Activated T-cell treated with anti-CD3 and anti-CD28 coated beads for 48 hours (primary cell): ENCODE results near the gene MVB12B.

Experiments
- DNase-seq: peaks from one replicate; pipeline ENCODE4 v3.0.0-alpha.2; 2020; ENCODE audit warnings: low read depth

MVB12B gene

DNA sequence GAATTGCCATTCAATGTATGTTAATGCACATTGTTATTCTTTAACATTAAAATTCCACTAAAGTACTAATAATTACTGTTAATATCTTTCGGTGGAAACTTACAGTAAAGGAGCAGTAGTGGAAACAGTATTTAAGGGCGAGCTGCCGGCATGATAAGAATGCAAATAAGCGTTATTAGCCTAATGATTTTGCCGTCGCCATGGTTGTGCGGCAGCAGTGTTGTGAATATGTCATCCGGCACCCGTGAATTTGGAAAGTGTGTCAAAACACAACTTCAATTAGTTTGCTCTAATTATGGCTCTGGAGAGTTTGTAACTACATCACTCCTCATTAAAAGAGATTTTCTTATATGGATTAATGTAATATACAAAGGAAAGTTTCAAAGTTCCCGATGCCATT lies 81.4 kb downstream of the MVB12B start:
- DNase-seq: no peak

DNA sequence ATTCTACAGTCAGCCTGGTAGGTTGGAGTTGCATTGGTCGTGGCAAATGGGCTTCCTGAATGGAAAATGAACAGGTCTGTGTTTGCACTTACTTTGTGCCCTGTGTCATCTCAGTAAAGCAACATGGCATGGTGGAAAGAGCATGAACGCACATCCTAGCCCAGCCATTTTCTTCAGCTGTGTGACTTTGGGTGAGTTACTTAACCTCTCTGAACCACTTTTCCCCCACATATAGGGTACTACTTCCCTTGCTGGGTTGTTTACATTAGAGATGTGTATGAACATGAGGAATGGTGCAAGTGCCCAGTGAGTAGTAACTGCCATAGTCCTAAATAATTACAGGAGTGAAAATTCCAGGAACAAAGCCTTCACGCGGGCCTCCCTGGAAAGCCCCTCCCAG lies 83.6 kb downstream of the MVB12B start:
- no peak for DNase-seq

DNA sequence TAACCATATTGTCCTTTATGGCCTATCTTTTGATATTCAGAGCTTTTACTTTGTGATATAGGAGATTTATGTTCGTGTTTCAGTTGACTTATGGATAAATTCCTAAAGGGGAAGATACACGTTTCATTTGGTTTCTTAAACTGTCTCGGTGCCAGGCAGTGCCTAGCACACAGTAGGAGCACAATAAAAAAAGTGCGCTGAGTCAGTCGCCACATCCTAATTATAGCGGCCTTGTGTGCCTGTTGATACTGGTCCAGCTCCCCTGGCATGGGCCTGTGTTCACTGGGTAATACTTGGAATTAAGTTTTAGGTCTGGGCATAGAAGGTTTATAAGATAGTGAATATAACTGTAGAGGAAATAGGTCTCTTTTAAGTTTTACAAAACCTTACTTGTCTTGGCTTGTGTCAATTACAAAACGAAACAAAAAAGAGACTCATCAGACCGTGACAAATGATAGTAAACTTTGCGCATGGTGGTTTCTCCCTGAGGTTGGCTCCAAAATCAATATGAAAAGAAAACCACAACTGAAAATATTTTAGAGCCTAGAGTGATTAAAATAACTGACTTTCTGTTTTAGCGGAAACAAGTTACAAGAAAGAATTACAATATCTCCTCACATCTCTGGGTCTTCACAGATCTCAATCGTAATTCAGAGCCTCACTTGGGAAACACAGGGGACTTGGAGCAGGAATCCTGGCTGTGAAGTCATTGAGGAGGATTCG lies 84.8 kb downstream of the MVB12B start:
- no peak for DNase-seq

DNA sequence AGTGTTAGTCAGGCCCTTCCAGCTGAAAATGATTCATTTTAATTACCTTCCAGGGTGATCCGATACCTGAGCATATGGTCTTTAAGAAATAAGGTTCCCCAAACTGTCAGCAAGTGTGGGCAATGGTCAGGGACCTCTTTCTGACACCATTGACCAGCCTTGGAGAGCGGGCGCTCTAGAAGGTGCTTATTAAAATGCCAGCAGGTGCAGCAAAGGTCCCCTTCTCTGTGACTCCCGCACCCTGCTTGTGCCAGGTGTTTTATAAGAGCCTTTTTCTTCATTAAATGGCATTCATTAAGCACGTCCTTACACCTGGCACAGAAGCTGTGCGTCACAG lies 85.3 kb downstream of the MVB12B start:
- DNase-seq: no peak

DNA sequence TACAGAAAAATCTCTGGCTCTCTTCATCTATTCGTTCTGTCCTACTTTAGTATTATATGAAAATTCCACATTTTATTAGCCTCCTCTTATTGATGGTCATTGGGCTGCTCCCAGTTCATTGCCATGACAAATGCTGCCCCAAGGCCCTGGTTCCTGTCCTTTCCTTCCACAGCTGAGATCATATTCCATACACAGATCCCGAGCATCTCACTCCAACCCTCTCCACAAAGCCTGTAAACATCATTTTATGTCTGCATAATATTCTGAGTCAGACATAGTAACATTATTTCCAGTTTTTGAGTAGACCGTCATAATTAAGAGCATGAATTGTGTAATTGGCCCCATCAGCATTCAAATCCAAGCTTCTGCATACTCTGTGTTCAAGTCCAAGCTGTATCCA lies 86.3 kb downstream of the MVB12B start:
- no peak for DNase-seq

DNA sequence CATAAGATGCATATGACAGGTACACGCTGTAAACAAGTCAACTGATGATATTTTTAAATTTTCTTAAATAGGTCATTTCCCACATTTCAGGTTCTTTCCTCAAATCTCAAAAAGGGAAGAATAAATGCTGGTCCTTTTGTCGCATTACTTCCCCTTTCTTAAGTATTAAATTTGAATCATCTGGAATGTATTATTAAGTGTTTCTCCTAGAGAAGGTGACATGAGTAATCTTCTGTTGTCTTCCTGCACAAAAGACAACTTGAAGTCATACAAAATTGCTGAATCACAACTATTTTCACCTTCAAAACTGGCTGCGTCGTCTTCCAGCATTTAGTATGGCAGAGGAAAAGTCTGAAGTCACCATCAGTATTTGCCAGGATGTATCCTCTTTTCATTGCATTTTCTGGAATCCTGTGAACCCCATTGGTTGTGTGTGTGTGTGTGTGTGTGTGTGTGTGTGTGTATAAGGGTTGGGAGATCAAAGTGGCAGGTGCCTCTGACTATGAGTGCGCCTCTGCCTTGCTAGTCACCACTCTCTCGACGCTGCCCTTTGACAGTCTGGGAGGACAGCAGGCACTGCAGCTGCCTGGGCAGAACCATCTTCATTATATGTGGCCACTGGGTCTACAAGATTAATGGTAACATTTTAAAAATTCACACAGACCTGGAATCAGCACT lies 86.9 kb downstream of the MVB12B start:
- DNase-seq: no peak

DNA sequence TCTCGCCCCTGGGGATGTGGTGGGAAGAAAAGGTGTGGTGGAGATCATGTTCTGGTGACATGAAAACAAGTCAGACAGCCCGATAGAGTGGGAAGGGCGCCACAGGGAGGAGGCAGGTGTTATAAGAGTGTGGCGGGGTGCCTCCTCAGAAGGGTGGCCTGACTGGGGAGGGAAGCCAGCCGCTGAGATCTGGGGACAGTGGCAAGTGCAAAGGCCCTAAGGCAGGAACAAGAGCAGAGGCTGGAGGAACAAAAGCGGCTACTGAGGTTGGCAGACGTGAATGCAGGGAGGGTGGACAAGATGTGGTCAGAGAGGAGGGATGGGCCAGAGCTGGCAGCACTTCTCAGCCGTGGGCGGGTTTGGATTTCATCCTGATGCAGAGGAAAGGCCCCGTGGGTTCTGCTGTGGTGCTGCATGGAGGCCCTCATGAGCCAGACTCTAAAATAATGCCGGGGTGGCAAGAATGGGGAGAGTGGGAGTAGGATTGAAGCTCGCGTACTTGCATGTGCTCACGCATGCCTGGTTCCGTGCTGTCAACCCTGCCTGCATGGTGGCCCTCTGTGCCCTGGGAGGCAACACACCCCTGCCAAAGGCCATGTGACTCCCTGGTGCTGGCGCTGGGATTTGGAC lies 89.2 kb downstream of the MVB12B start:
- no peak for DNase-seq

DNA sequence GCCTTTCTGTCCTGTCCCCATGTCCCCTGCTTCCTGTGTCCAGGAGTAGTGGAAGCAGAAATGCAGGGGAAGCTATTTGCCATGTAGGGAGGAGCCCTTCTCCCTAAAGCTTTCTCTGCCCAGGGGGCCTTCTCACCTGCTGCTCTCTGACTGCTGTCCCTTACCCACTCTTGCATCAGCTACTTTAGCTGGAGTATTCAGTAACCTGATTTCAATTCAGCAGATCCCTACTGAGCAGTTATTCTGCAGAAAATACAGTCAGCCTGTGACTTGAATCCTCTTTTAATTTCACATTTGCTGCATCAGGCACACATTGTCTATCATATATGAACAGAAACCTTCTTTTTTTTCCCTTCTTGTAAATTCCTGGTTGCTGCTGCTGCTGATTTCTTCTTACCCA lies 90.4 kb downstream of the MVB12B start:
- DNase-seq: no peak

DNA sequence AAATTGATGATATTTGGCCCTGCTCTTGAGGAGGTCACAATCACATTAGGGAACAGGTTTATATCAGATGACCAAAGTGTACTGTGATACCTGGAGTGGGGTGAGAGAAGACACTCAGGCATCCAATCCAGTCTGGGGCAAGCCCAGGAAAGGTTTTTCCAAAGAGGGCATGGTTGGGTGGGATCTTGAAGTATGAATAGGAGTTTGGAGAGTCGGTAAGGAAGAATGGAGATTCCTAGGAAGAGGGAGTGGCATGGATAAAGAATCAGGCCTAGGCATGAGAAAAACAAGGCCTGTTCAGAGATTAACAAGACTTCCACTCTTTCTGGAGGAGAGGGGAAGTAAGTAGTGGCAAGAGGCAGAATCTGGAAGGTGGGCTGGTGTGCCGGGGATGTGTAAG lies 91.1 kb downstream of the MVB12B start:
- DNase-seq: no peak

DNA sequence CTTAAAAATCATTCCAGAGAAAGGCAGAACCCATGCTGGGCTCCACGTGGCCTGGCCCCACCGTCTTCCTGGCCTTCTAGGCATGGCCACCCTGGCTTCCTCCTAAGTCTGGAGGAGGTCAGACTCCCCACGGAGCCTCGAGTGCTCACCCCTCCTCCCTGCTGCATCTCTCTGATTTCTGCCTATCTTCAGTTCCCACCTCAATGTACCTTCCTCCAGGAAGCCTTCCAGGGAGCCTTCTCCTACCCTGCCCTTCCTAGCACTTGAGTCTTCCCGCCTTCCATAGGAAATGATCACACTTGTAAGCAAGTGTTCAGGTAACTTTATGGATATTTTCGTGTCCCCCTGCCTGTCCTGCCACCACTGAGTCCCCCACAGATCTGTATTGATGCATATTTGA lies 92.0 kb downstream of the MVB12B start:
- no peak for DNase-seq

DNA sequence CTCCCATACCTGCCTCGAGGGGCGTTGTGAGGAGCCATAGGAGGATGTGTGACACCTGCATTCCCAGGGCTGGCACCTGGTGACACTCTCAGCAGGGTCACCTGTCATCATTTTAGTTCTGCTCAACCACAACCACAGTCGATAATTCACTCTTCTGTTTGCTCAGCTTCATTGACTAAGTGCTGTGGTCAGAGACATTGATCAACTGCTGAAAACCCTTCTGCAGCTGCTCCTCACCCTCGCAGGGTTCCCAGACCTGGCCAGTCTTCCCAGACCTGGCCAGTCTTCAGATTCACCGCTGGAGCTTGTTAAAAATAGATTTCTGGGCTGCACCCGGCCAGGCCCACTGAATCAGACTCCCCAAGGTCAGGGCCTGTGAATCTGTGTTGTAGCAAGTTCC lies 92.8 kb downstream of the MVB12B start:
- DNase-seq: no peak

DNA sequence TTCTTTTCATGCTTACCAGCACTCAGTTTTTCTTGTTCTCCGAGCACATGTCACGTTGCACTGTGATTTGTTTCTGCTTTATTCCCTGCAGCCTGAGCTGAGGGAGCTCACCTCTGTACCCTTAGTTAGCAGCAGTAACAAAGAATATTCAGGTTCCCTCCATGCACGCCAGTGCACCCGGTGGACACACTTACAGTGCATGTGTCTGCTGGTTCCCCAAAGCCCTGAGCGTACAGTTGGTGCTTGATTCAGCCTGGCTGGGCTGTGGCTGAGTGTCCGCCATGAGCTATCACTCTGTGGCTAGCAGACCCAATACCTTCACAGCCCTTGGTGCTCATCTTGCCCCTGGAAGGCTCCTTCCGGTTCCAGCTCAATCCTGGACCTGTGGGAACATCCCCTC lies 93.5 kb downstream of the MVB12B start:
- DNase-seq: no peak

DNA sequence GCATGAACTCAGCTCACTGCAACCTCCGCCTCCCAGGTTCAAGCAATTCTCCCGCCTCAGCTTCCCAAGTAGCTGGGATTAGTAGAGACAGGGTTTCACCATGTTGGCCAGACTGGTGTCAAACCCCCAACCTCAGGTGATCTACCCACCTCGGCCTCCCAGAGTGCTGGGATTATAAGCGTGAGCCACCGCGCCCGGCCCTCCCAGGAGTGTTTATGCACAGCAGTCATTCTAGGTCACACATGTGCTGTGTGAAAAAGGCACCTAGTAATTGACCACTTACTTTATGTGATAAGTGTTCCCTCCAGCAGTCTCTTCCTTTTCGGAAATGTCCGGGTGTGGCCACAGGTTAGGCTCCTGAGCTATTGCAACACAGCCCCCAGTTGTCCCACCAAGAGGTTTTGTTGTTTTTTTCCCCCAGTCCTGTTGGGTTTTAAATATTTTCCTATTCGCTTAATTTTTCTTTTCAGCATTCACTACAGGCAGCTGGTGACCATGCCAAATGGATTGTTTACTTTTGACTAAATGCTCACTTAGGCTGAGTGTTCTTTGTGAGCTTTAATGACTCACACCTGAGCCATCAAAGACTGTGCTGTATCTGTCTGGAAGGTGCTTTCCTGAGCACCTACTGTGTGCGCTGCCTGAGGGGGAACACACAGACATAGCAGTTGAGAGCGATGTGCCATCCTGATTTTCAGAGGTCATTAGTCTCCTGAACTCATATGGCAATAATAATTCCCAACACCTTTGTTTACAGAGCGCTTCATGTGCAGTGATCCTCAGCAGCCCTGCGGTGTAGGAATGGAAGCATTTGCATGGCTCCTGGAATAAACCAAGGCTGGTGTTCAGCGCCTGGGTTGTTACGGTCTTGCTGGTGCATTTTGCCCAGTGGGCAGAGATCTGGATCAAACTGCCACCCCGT lies 94.3 kb downstream of the MVB12B start:
- DNase-seq: no peak

DNA sequence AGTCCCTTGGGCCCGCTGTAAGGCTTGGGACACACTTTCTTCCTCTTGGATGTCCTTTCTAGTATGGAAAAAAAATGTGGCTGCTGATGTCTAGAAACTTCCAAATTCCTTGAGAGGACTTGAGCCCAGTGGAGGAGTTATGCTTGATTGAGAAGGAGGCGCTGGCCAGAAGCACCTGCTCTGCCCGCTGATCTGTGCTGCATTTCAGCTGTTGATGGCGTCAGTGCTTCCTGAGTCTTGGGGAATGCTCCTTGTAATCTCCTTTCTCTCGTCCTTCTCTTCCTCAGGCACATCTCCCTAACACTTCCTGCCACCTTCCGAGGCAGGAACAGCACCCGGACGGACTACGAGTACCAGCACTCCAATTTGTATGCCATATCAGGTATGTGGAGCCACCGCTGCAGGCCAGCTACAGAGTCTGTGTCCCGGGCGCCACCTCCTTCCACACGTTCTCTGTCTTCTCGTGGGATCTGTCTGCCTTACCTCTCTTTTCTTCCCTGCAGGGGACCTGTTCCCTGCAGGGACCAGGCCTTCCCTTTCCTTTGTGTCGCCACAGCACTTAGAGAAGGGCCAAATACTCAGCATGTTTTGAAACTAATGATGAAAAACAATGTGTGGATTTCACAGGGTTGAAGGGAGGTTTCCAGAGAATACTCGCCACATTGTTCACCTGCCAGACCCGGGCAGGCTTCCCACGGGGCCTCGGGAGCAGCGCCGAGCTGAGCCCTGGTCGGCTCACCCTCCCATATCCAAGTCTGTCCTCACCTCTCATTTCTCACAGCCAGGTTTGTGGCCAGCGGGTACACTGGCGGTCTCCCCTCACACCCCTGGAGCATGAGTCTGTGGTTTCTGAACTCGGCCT lies 95.2 kb downstream of the MVB12B start:
- no peak for DNase-seq

DNA sequence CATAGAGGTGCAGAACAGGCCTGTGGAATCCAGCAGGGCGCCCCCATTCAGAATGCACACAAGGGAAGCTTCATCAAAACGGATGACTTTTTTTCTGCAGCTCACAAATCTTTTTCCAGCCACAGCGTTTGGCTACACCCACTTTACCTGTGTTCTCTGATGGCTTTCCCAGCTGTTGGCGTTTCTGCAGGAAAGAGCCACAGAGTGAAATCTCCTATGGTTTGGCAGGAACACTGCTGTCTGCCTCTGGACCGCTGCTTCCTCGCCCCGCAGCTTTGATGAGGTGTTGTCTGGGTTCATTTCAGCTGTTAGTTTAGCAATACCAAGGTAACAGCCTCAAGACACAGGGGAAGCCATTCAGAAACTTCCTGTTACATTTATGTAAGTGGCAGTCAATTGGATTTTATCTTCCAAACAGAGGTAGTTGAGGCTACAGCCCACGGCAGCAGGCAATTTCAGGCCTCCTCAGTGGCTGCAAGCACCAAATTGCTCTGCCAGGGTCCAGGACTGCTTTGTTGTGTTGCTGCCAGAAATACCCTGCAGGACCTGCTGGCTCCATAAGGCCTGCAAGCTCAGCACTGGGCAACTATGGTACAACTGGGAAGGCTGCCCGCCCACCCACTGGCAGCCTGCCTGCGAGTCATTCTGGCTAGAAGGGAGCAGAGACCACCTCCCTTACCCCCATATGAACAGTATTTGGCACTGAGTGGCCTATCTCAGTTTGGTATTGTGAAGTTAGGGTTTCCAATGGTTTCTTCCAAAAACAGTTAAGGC lies 96.7 kb downstream of the MVB12B start:
- DNase-seq: no peak

DNA sequence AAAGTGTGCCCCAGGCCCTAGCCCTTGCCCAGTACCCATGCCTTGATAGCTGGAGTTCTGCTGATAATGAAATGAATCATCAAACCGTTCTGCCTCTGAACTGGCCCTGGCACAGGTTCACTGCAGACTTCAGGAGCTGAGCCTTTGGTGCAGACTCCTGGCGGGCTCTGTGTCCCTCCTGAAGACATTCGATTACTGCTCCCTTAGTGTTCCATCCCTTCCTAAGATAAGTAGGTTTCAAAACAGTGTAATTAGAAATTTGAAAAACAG lies 97.2 kb downstream of the MVB12B start:
- no peak for DNase-seq

DNA sequence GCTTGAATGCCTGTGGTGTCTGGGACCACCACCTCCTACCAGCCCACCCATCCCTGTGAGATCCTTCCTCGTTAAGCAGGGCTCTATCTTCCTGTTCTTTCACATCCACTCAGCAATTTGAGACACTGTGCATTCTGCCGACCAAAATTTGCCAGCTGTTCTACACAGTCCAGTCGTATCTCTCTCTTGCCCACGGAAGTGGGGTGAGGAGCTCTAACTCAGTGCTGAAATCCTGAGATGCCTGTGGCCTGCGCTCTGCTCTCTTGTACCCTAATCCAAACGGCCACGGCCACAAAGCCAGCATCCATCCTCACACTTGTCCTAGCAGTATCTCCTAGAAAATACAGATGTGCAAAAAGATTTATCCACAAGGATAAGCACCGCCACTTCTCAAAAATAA lies 97.9 kb downstream of the MVB12B start:
- DNase-seq: no peak

DNA sequence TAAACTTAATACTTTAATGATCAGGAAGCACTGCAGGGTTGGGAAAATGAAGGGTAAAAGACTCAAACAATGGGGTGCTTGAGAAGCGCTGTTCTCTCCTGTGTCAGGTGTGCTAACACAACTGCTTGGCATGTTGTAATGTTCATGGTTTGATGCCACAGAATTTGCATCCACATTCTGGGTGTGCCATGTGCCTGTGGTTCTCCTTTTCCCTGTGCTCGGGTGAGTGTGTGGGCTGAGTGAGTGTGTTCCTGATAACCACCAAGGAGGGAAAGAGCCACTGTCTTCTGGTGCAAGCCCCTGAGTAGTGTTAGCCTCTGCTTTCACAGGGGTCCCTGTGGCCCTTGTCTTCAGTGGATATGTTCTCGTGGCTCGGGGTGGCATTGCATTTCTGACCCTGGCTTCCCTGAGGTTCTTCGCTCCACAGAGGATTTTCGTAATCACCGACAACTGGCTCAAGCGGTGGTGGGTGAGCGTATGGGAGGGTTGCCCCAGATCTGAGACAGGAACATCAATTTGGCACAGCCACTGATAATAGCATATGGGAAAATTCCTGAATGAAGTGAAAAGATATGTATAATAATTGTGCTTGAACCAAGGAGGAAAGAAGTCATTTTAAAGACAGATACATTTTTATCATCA lies 102.0 kb downstream of the MVB12B start:
- no peak for DNase-seq

DNA sequence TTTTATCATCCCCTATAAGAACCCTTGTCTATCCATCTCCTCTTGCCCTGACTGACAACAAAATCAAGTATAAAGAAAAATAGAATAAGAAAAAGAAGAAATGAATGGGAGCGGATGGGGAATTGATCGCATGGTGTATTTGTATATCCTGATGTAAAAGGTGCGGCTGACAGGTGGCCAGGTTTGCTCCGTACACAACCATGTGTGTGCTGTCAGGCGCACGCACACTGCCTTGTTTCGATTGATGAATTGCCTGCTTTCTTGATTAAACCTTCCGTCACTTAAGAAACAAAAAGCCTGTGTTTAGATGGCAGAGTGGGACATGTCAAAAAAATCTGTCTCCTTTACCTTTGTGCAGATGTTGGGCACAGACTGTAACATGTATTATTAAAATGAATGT lies 102.6 kb downstream of the MVB12B start:
- DNase-seq: no peak

DNA sequence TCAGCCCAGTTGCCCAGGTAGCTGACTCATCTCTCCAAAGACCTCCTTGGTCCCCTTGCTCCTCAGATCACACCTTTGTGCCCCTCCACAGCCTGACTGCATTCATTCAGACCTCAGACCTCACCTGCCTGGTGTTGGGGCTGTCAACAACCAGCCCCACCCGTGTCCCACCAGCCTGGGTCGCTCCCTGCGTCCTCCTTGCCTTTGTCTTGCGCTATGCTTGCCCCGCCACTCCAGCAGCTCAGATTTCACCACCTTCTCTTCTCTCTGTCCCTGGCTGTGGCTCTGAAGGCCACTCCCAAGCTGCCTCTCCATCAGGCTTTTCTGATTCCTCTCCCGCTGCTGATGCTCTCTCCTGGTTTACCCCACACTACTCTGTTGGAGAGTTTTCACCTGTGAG lies 103.5 kb downstream of the MVB12B start:
- DNase-seq: no peak
